OCI-LY7 (cell line): ENCODE data around the gene ZNF300. TPM values are rescaled to one million over a fixed set of nuclear protein-coding genes. Genes with fewer than 3 reads are reported as not detected.
"Not testable (repeated sequence)": the region's sequence is repeated elsewhere in the genome, so short reads cannot be mapped to it uniquely, and the experiment has no call there.

Source experiments
- BruUV-seq: library from RNA; stranded (reverse); fragments of 400-500 nt; replicated peaks from 2 replicates; lab custom pipeline; 2021; lab: Mats Ljungman, UMichigan
- CTCF ChIA-PET: fragments of 300-600 bp; sonication (Branson Sonifier 250); formaldehyde crosslinking; loops from one replicate; lab custom pipeline; 2022; ENCODE audit warnings: antibody characterized with exemption; ENCODE audit not compliant: unreplicated experiment; lab: Charles Lee
- POLR2A ChIA-PET: fragments of 300-600 bp; sonication (Branson Sonifier 250); formaldehyde crosslinking; loops from one replicate; lab custom pipeline; 2022; ENCODE audit warnings: antibody characterized with exemption; lab: Charles Lee
- DNase-seq: peaks from one replicate; pipeline ENCODE4 v3.0.0-alpha.2; 2015; ENCODE audit warnings: low spot score
- H2AFZ ChIP-seq: fragments of 200-600 bp; sonication (generic), shearing (Covaris generic); 2 replicates; pipeline ENCODE4 v1.6.1; 2014; ENCODE audit warnings: mild to moderate bottlenecking, antibody characterized with exemption, low read length, moderate library complexity
- H3K27ac ChIP-seq: fragments of 200-600 bp; sonication (generic); 2 replicates; pipeline ENCODE4 v1.5.1; 2014; ENCODE audit warnings: mixed run types, low read depth, mild to moderate bottlenecking, moderate library complexity, low read length, inconsistent platforms; ENCODE audit not compliant: poor library complexity, severe bottlenecking
- H3K36me3 ChIP-seq: fragments of 200-600 bp; sonication (generic); 2 replicates; pipeline ENCODE4 v1.6.1; 2014; ENCODE audit warnings: mild to moderate bottlenecking, antibody characterized with exemption, low read length, moderate library complexity, mixed read lengths; ENCODE audit not compliant: insufficient read depth
- H3K4me1 ChIP-seq: fragments of 200-600 bp; sonication (generic); 2 replicates; pipeline ENCODE4 v1.5.1; 2014; ENCODE audit warnings: mild to moderate bottlenecking, low read length; ENCODE audit not compliant: insufficient read depth, poor library complexity, severe bottlenecking
- H3K4me2 ChIP-seq: fragments of 200-600 bp; sonication (generic); 2 replicates; pipeline ENCODE4 v1.6.1; 2014; ENCODE audit warnings: mild to moderate bottlenecking, low read length
- H3K4me3 ChIP-seq: fragments of 200-600 bp; sonication (generic); 2 replicates; pipeline ENCODE4 v1.5.1; 2014; ENCODE audit warnings: mild to moderate bottlenecking, low read depth, low read length; ENCODE audit not compliant: poor library complexity, severe bottlenecking
- H3K79me2 ChIP-seq: fragments of 200-600 bp; sonication (generic); 2 replicates; pipeline ENCODE4 v1.6.1; 2016; ENCODE audit warnings: low read depth, mild to moderate bottlenecking, low read length, moderate library complexity, mixed read lengths; ENCODE audit not compliant: insufficient read depth
- H3K9me2 ChIP-seq: fragments of 200-600 bp; sonication (generic); 2 replicates; pipeline ENCODE4 v1.6.1; 2016; ENCODE audit warnings: mild to moderate bottlenecking, low read length, mixed read lengths; ENCODE audit not compliant: insufficient read depth
- H3K9me3 ChIP-seq: fragments of 200-600 bp; sonication (generic); 2 replicates; pipeline ENCODE4 v1.6.1; 2014; ENCODE audit warnings: mild to moderate bottlenecking, mixed run types, low read length, mixed read lengths
- H4K20me1 ChIP-seq: fragments of 200-600 bp; sonication (generic); 2 replicates; pipeline ENCODE4 v1.6.1; 2014; ENCODE audit warnings: mild to moderate bottlenecking, antibody characterized with exemption, low read length, moderate library complexity, mixed read lengths; ENCODE audit not compliant: insufficient read depth
- EZH2phosphoT487 ChIP-seq: fragments of 200-600 bp; sonication (generic); IDR thresholded peaks from 2 replicates; pipeline ENCODE4 v1.6.1; 2018; ENCODE audit warnings: low read depth, borderline replicate concordance, mild to moderate bottlenecking, mixed run types, antibody characterized with exemption, low read length, moderate library complexity, mixed read lengths
- intact Hi-C: fragments of 100-400 bp; cut with micrococcal nuclease; formaldehyde crosslinking; loops from one replicate; pipeline ENCODE4 v1.10.0; 2022; ENCODE audit not compliant: unreplicated experiment
- total RNA-seq, 2 experiments: library from RNA; depleted of rRNA in 1 of 2; stranded (reverse); fragments of >200 nt in 1 of 2; shearing (Covaris generic) in 1 of 2; gene quantifications; 2 replicates each; pipeline ENCODE4 v1.2.3, GENCODE V29; 2014 to 2022
- TF ChIP-seq, protein P1 (sequence below): fragments of 200-600 bp; sonication (generic); conservative IDR thresholded peaks from 2 replicates; pipeline ENCODE4 v1.5.1; 2014; ENCODE audit warnings: mild to moderate bottlenecking, antibody characterized with exemption, low read length, moderate library complexity, mixed read lengths

ZNF300 gene
- total RNA-seq, 2 experiments from 2014 or later = not detected

DNA sequence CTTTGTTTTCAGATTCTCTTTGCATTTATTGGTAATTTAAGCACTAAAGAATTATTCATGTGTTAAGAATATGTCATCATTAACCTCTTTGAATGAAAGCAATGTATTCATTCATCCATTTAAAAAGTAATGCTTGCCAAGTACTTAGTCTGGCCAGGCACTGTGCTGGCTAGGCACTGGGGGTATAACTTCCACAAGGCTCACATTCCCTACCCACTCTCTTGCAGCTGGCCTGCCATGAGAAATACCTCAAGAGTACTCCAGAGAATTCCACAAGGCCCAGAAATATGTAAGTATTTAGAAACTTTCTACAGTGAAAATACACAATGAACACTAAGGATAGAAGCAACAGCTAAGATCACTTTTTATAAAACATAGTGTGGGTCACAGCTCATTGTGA lies 25.4 kb downstream of the ZNF300 start:
- Histone ChIP-seq H4K20me1 (no peaks in the 10 kb centered on the region), H3K4me2 (no peak overlapping the region), H3K36me3 (no peaks in the 10 kb centered on the region), H3K4me1 (no peaks in the 10 kb centered on the region), H3K27ac (no peak overlapping the region), H3K9me2 (no peaks in the 10 kb centered on the region), H2AFZ (no peak overlapping the region), H3K4me3 (no peak overlapping the region), H3K9me3 (no peaks in the 10 kb centered on the region), H3K79me2 (no peaks in the 10 kb centered on the region; the same call in 1 of the 2 replicates)
- TF ChIP-seq EZH2phosphoT487 = no peak
- TF ChIP-seq, protein P1, sequence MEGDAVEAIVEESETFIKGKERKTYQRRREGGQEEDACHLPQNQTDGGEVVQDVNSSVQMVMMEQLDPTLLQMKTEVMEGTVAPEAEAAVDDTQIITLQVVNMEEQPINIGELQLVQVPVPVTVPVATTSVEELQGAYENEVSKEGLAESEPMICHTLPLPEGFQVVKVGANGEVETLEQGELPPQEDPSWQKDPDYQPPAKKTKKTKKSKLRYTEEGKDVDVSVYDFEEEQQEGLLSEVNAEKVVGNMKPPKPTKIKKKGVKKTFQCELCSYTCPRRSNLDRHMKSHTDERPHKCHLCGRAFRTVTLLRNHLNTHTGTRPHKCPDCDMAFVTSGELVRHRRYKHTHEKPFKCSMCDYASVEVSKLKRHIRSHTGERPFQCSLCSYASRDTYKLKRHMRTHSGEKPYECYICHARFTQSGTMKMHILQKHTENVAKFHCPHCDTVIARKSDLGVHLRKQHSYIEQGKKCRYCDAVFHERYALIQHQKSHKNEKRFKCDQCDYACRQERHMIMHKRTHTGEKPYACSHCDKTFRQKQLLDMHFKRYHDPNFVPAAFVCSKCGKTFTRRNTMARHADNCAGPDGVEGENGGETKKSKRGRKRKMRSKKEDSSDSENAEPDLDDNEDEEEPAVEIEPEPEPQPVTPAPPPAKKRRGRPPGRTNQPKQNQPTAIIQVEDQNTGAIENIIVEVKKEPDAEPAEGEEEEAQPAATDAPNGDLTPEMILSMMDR = no peak
- no peak for DNase-seq
- intact Hi-C loops = no loop called here
- no TSS peak for BruUV-seq
- ChIA-PET POLR2A (interaction anchor here (1.3 kb wide), 1 partner anchor 58 kb away, joined by 3 read pairs; no protein-coding TSS in a partner anchor), CTCF (no interaction called here)

GRCh38 chr5:150862070-150862469 lies 42.7 kb downstream of the ZNF300 start:
- ChIA-PET POLR2A (no interaction called here), CTCF (no interaction called here)
- no peaks in the 10 kb centered on the region for H3K9me3 ChIP-seq
- H3K4me1 ChIP-seq = no peaks in the 10 kb centered on the region
- H3K9me2 ChIP-seq = no peaks in the 10 kb centered on the region
- no peak overlapping the region for H3K4me3 ChIP-seq
- H3K4me2 ChIP-seq = no peak overlapping the region
- no peak for DNase-seq
- no peaks in the 10 kb centered on the region for H4K20me1 ChIP-seq
- BruUV-seq = no TSS peak
- no peaks in the 10 kb centered on the region for H3K79me2 ChIP-seq
- no peaks in the 10 kb centered on the region for H3K36me3 ChIP-seq
- intact Hi-C loops = no loop called here
- no peak for TF ChIP-seq EZH2phosphoT487
- TF ChIP-seq, protein P1 = no peak
- H3K27ac ChIP-seq = no peak overlapping the region
- no peak overlapping the region for H2AFZ ChIP-seq

GRCh38 chr5:150860246-150860821 lies 44.4 kb downstream of the ZNF300 start:
- H2AFZ ChIP-seq = no peak overlapping the region
- H3K4me2 ChIP-seq = no peak overlapping the region
- BruUV-seq = no TSS peak
- H3K27ac ChIP-seq = no peak overlapping the region
- no peaks in the 10 kb centered on the region for H4K20me1 ChIP-seq
- ChIA-PET CTCF (no interaction called here), POLR2A (no interaction called here)
- no peak for DNase-seq
- no peaks in the 10 kb centered on the region for H3K79me2 ChIP-seq
- no peaks in the 10 kb centered on the region for H3K9me2 ChIP-seq
- H3K9me3 ChIP-seq = no peaks in the 10 kb centered on the region
- TF ChIP-seq, protein P1 = no peak
- H3K4me3 ChIP-seq = no peak overlapping the region
- H3K36me3 ChIP-seq = no peaks in the 10 kb centered on the region
- intact Hi-C loops = no loop called here
- H3K4me1 ChIP-seq = no peaks in the 10 kb centered on the region

DNA sequence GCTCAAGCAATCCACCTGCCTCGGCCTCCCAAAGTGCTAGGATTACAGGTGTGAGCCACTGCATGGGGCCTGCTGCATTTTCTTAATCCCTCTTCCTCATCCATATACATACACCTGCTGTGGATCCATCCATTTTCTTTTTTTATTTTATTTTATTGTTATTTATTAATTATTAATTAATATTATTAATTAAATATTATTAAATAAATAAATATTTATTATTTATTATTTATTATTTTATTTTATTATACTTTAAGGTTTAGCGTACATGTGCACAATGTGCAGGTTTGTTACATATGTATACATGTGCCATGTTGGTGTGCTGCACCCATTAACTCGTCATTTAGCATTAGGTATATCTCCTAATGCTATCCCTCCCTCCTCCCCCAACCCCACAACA lies 48.1 kb downstream of the ZNF300 start:
- H3K9me3 ChIP-seq, H3K9me2 ChIP-seq, DNase-seq, H3K27ac ChIP-seq, intact Hi-C loops, H4K20me1 ChIP-seq, H3K79me2 ChIP-seq, H3K4me3 ChIP-seq, BruUV-seq, H3K36me3 ChIP-seq, H3K4me1 ChIP-seq, POLR2A ChIA-PET, H2AFZ ChIP-seq, CTCF ChIA-PET, H3K4me2 ChIP-seq: not testable (repeated sequence)
